Right lobe of liver (tissue), 6 donors: Measurements from ENCODE around the gene RERE. TPM values are rescaled to one million over a fixed set of nuclear protein-coding genes. Genes with fewer than 3 reads are reported as not detected.

ENCODE experiments used
- ATAC-seq, 4 donors: fragments of 200-7000 bp; cut with Tn5 transposase; one replicate each; pipeline ENCODE4 v1.9.1; 2020; ENCODE audit warnings: mild to moderate bottlenecking in 4 of 4, moderate library complexity in 4 of 4
- DNase-seq, 3 donors: peaks; one replicate each; pipeline ENCODE4 v3.0.0-alpha.2; 2020
- H3K27ac ChIP-seq, 3 donors: fragments of 200-600 bp; one replicate each; pipeline ENCODE4 v1.8.0; 2022
- H3K27me3 ChIP-seq, 2 donors: fragments of 200-600 bp; one replicate each; pipeline ENCODE4 v1.8.0; 2022
- H3K36me3 ChIP-seq, 4 donors: fragments of 200-600 bp; sonication (generic) in 1 of 4; one replicate each; pipeline versions ENCODE4 v1.5.1 to v1.8.0; 2017 to 2022; ENCODE audit warnings: control low read depth in 1 of 4
- H3K4me1 ChIP-seq, 4 donors: fragments of 200-600 bp; sonication (generic) in 1 of 4; one replicate each; pipeline versions ENCODE4 v1.5.1 to v1.8.0; 2017 to 2022; ENCODE audit warnings: control low read depth in 1 of 4
- H3K4me3 ChIP-seq, 3 donors: fragments of 200-600 bp; one replicate each; pipeline ENCODE4 v1.8.0; 2022
- H3K9me3 ChIP-seq, 4 donors: fragments of 200-600 bp; sonication (generic) in 1 of 4; one replicate each; pipeline versions ENCODE4 v1.5.1 to v1.8.0; 2017 to 2022; ENCODE audit warnings: control low read depth in 1 of 4
- CTCF ChIP-seq, 4 donors: fragments of 200-600 bp in 3 of 4; fragments of 450-650 bp in 1 of 4; IDR thresholded peaks; one replicate each; pipeline versions ENCODE4 v1.5.1 to v1.8.0; 2016 to 2022; ENCODE audit warnings: antibody characterized with exemption in 4 of 4, mild to moderate bottlenecking in 2 of 4
- POLR2A ChIP-seq: fragments of 450-650 bp; IDR thresholded peaks from one replicate; pipeline ENCODE4 v1.6.1; 2017; ENCODE audit warnings: antibody characterized with exemption, mild to moderate bottlenecking
- WGBS: methylation state at CpG from one replicate; pipeline ENCODE4 v1.1.6; 2018; ENCODE audit warnings: low coverage, low lambda C conversion rate; ENCODE audit not compliant: insufficient coverage; ENCODE audit errors: missing lambda C conversion rate; 5-methylcytosine and 5-hydroxymethylcytosine counted together
- intact Hi-C, 2 donors: fragments of 100-400 bp; cut with DNase I; formaldehyde crosslinking; loops; one replicate each; pipeline versions ENCODE4 v1.11.2 to v1.14.1; 2022
- total RNA-seq, 6 experiments: library from RNA; depleted of rRNA in 2 of 6; stranded (reverse); fragments of >200 nt in 2 of 6; fragmentation: NEBNext Ultra II Directional in 3 of 6; extraction: Animal tissue kit (Norgen Biotek cat#: 25700) in 3 of 6; gene quantifications; one replicate each; pipeline versions ENCODE4 v1.1.0 to v1.2.4, GENCODE V29; 2016 to 2023
- donor health status: DM: no; HTN: yes; CAD: no.
- donor health status: DM: no; HTN: no; CAD: no.
- donor health status: DM: no; HTN: no; CAD: no.
- donor health status: DM: no; HTN: yes; CAD: no.
- donor health status: DM: no; HTN: yes; CAD: no.

Gene RERE
- total RNA-seq, 6 experiments from 2014 or later = 17.5 to 38.4 (median 25.0) TPM

DNA sequence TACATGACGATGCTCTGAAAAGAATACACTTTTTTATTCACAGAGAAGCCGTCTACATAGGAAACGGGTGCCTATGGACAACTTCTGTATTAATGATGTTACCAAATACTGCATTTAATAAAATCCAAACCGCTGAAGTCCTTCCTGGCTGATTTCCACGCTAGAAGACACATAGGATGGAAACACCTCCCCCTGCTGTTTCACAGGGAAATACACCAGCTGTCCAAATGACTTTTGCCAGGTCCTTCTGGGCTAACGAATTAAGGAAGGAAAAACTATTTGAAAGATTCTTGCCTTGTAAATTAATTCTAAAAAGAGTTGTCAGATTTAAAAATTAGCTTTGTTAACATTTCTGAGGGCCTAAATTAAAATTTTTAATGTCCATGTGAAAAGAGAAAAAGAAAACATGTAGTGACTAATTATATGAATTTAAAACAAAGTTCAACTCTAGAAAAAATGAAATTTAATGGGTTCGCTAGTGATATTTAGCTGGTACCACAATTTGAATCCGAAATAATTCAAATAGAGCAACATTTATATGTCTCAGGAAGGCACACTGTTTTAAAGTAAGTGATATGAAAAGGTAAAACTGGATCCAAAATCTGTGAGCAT is 146.0 kb downstream of the RERE start:
- no peaks in the 10 kb centered on the region for H3K27me3 ChIP-seq
- DNase-seq = no peak
- H3K27ac ChIP-seq = no peak overlapping the region
- H3K4me1 ChIP-seq = peaks cover 0 to 52% (median 11%) of the 10 kb centered on the region in 4 donors
- intact Hi-C loops = no loop called here
- H3K9me3 ChIP-seq = no peaks in the 10 kb centered on the region
- H3K4me3 ChIP-seq = no peak overlapping the region
- WGBS = 25% methylated on average over 8 of the region's 8 CpGs
- peak; percentile 78 to 85 (median 82) for TF ChIP-seq CTCF (IDR thresholded peaks at IDR 0.05)
- TF ChIP-seq POLR2A = no peak
- H3K36me3 ChIP-seq = no peaks in the 10 kb centered on the region
- ATAC-seq = peak; percentile 65 to 77 (median 74)

DNA sequence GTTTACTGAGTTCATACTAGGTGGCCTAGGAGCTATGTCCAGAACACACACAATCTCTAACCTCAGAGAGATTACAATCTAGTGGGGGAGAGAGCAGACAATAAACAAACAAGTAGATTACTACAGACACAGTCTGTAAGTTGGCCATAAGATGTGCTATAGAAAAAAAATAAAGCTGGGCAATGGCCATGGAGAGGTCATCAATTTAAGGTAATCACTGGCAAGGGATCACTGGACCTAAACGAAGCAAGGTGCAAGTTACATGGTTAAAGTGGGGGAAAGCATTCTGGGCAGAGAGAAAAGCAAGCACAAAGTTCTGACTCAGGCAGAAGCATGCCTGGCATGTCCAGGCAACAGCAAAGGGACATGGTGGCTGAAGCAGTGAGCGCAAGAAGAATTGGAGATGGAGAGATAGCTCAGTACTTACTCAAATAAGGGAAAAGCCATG is 147.0 kb downstream of the RERE start:
- DNase-seq = no peak
- 63% methylated on average over 2 of the region's 2 CpGs for WGBS
- no peaks in the 10 kb centered on the region for H3K27me3 ChIP-seq
- H3K9me3 ChIP-seq = no peaks in the 10 kb centered on the region
- TF ChIP-seq CTCF (IDR thresholded peaks at IDR 0.05) (no peak), POLR2A (no peak)
- H3K27ac ChIP-seq = no peak overlapping the region
- intact Hi-C loops = no loop called here
- no peaks in the 10 kb centered on the region for H3K36me3 ChIP-seq
- no peak for ATAC-seq
- peaks cover 0 to 58% (median 11%) of the 10 kb centered on the region in 4 donors for H3K4me1 ChIP-seq
- H3K4me3 ChIP-seq = no peak overlapping the region

DNA sequence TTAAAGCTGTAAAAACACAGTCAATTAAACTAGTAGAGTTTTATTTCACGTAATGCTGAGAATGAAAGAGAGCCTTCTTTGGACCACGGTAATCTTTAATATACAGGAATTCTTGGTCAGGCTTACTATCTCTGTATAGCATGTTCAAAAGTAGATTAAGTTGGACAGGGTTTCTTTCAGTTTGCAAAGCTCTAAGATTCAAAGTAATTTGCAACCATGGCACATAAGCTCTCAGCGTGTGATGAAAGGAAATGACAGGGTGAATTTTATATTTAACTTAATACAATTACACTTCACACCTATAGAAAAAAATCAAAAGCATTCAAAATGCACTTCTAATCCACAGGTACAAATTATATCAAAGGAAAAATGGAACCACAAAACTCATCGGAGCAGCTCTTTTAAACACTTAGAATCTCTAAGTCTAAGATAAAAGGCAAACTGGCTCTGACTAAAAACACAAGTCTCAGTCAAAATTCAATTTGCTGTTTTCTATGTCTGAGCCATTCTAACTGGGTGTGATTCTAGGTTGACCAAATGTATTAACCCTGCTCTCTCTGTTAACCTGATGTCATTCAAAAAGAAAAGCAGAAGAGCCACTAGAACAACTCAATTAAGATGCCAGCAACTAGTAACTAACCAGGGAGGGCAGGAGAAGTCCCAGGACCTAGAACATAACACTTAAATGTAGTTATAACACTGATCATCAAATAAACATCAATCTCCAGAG is 147.7 kb downstream of the RERE start:
- WGBS = 60% methylated on average over 4 of the region's 4 CpGs
- intact Hi-C loops = no loop called here
- Histone ChIP-seq H3K36me3 (no peaks in the 10 kb centered on the region), H3K27me3 (no peaks in the 10 kb centered on the region), H3K9me3 (no peaks in the 10 kb centered on the region), H3K27ac (no peak overlapping the region), H3K4me3 (no peak overlapping the region), H3K4me1 (peaks cover 0 to 58% (median 11%) of the 10 kb centered on the region in 4 donors)
- TF ChIP-seq POLR2A = no peak
- no peak for TF ChIP-seq CTCF (IDR thresholded peaks at IDR 0.05)
- no peak for DNase-seq
- no peak for ATAC-seq

DNA sequence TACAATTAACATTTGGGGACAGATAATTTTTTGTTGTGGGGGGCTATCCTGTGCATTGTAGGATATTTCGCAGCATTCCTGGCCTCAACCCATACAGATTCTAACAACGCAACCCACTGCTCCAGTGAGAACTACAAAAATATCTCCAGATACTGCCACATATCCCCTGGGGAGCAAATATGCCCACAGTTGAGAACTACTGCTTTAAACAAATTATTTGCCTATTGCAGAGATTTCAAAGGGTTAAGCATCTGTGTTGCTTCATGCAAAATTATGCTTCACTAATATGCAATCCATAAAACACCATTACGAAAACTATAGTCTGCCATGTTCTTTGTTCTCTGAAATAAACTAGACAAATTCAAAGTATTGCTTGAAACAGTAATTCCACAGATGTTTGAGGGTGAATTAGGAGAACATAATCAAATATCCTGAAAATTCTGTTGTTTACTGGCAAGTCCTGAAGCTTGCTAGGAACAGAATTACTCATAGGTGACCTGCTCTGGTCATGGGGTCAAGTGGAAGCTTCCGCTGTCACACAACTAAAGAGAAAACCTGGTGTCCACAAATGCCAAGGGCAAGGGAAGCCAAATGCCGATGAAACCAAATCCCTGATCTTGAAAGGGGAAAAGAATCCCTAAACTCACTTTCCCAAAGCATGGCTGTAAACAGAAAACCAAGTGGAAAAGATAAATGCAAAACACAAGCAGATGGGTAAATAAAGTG is 149.4 kb downstream of the RERE start:
- no peak overlapping the region for H3K4me3 ChIP-seq
- H3K36me3 ChIP-seq = no peaks in the 10 kb centered on the region
- ATAC-seq = peak; percentile 47 to 68 (median 62)
- DNase-seq = no peak
- intact Hi-C loops = no loop called here
- 66% methylated on average over 5 of the region's 5 CpGs for WGBS
- no peak for TF ChIP-seq CTCF (IDR thresholded peaks at IDR 0.05)
- TF ChIP-seq POLR2A = no peak
- H3K27ac ChIP-seq = peak overlapping the region in 1 of 3 donors; percentile 6
- peaks cover 0 to 61% (median 17%) of the 10 kb centered on the region in 4 donors for H3K4me1 ChIP-seq
- no peaks in the 10 kb centered on the region for H3K9me3 ChIP-seq
- no peaks in the 10 kb centered on the region for H3K27me3 ChIP-seq
